Nephron progenitor cell (in vitro differentiated cells): ENCODE results near the gene THSD7A.

Source experiments
- DNase-seq: peaks from one replicate; pipeline ENCODE4 v3.0.0; 2021
- H3K27ac Mint-ChIP-seq: 2 replicates; pipeline ENCODE4 v1.8.0; 2021; ENCODE audit warnings: mild to moderate bottlenecking, moderate library complexity, mixed read lengths
- H3K27me3 Mint-ChIP-seq: 2 replicates; pipeline ENCODE4 v1.8.0; 2021; ENCODE audit warnings: mild to moderate bottlenecking, low read depth, mixed read lengths; ENCODE audit not compliant: poor library complexity
- H3K36me3 Mint-ChIP-seq: 2 replicates; pipeline ENCODE4 v1.8.0; 2021; ENCODE audit warnings: low read depth, mixed read lengths
- H3K4me1 Mint-ChIP-seq: 2 replicates; pipeline ENCODE4 v1.8.0; 2021; ENCODE audit warnings: mixed read lengths
- H3K4me3 Mint-ChIP-seq: 2 replicates; pipeline ENCODE4 v1.8.0; 2021; ENCODE audit warnings: mild to moderate bottlenecking, moderate library complexity, mixed read lengths
- H3K9me3 Mint-ChIP-seq: 2 replicates; pipeline ENCODE4 v1.8.0; 2021; ENCODE audit warnings: mild to moderate bottlenecking, moderate library complexity, mixed read lengths
- CTCF ChIP-seq: fragments of 200-600 bp; sonication (generic); IDR thresholded peaks from 2 replicates; pipeline ENCODE4 v1.5.0; 2021; ENCODE audit warnings: antibody characterized with exemption

THSD7A gene

GRCh38 chr7:11613292-11613930, 218.6 kb downstream of the THSD7A start:
- TF ChIP-seq CTCF: no peak
- Mint-ChIP-seq H3K9me3 (no peaks in the 10 kb centered on the region), H3K4me1 (peaks cover 13% of the 10 kb centered on the region), H3K27ac (no peak overlapping the region), H3K36me3 (no peaks in the 10 kb centered on the region), H3K27me3 (no peaks in the 10 kb centered on the region), H3K4me3 (no peak overlapping the region)
- no peak for DNase-seq

GRCh38 chr7:11612737-11613136, 219.3 kb downstream of the THSD7A start:
- no peaks in the 10 kb centered on the region for H3K27me3 Mint-ChIP-seq
- TF ChIP-seq CTCF: no peak
- H3K4me3 Mint-ChIP-seq: no peak overlapping the region
- H3K9me3 Mint-ChIP-seq: no peaks in the 10 kb centered on the region
- no peak for DNase-seq
- H3K36me3 Mint-ChIP-seq: no peaks in the 10 kb centered on the region
- no peak overlapping the region for H3K27ac Mint-ChIP-seq
- peaks cover 13% of the 10 kb centered on the region for H3K4me1 Mint-ChIP-seq

- H3K9me3 Mint-ChIP-seq: no peaks in the 10 kb centered on the region
- no peaks in the 10 kb centered on the region for H3K36me3 Mint-ChIP-seq
- H3K27ac Mint-ChIP-seq: no peak overlapping the region
- TF ChIP-seq CTCF: no peak
- no peaks in the 10 kb centered on the region for H3K4me1 Mint-ChIP-seq
- no peaks in the 10 kb centered on the region for H3K27me3 Mint-ChIP-seq
- no peak for DNase-seq
- no peak overlapping the region for H3K4me3 Mint-ChIP-seq
These were observed 222.8 kb downstream of the THSD7A start for GRCh38 chr7:11609096-11609670.

- DNase-seq: no peak
- Mint-ChIP-seq H3K4me3 (no peak overlapping the region), H3K4me1 (no peaks in the 10 kb centered on the region), H3K9me3 (no peaks in the 10 kb centered on the region), H3K27ac (no peak overlapping the region), H3K36me3 (no peaks in the 10 kb centered on the region), H3K27me3 (no peaks in the 10 kb centered on the region)
- TF ChIP-seq CTCF: no peak
These were observed 224.3 kb downstream of the THSD7A start for GRCh38 chr7:11607686-11608085.

- no peak for TF ChIP-seq CTCF
- no peak for DNase-seq
- peaks cover 5% of the 10 kb centered on the region for H3K9me3 Mint-ChIP-seq
- H3K27me3 Mint-ChIP-seq: no peaks in the 10 kb centered on the region
- no peaks in the 10 kb centered on the region for H3K36me3 Mint-ChIP-seq
- H3K4me3 Mint-ChIP-seq: no peak overlapping the region
- H3K4me1 Mint-ChIP-seq: no peaks in the 10 kb centered on the region
- H3K27ac Mint-ChIP-seq: no peak overlapping the region
These were observed 226.2 kb downstream of the THSD7A start for GRCh38 chr7:11605749-11606148.

- Mint-ChIP-seq H3K36me3 (no peaks in the 10 kb centered on the region), H3K4me3 (no peak overlapping the region), H3K27me3 (no peaks in the 10 kb centered on the region), H3K27ac (no peak overlapping the region), H3K9me3 (peaks cover 5% of the 10 kb centered on the region), H3K4me1 (no peaks in the 10 kb centered on the region)
- no peak for DNase-seq
- TF ChIP-seq CTCF: no peak
These were observed 227.5 kb downstream of the THSD7A start for GRCh38 chr7:11604505-11604904.
